Measurements from ENCODE around the gene TMEM107.

- TF ChIP-seq CTCF (conservative IDR thresholded peaks at IDR 0.05 in 1 of 2, IDR thresholded peaks at IDR 0.05 in 1 of 2; ENCODE audit: extremely low read depth in 1 of 2, insufficient read depth in 1 of 2, low read depth in 1 of 2, low read length in 2 of 2) = no peak
- no peak for TF ChIP-seq EZH2 (IDR thresholded peaks at IDR 0.05; ENCODE audit: borderline replicate concordance, low read length)
Observed at GRCh38 chr17:8186446-8186786, 10.2 kb upstream of the TMEM107 start.

Data from mammary epithelial cell (primary cell).